Glutamatergic neuron (in vitro differentiated cells): ENCODE measurements around the gene NAA11. TPM values are rescaled to one million over a fixed set of nuclear protein-coding genes. Genes with fewer than 3 reads are reported as not detected.

Experiments
- DNase-seq: peaks from one replicate; pipeline ENCODE4 v3.0.0; 2022
- H3K27ac Mint-ChIP-seq: one replicate; pipeline ENCODE4 v1.8.0; 2020; ENCODE audit warnings: mild to moderate bottlenecking, mixed read lengths, inconsistent platforms; ENCODE audit not compliant: unreplicated experiment
- H3K27me3 Mint-ChIP-seq: one replicate; pipeline ENCODE4 v1.8.0; 2020; ENCODE audit warnings: mild to moderate bottlenecking, moderate library complexity, mixed read lengths, inconsistent platforms; ENCODE audit not compliant: unreplicated experiment
- H3K36me3 Mint-ChIP-seq: one replicate; pipeline ENCODE4 v1.8.0; 2020; ENCODE audit warnings: mild to moderate bottlenecking, mixed read lengths, inconsistent platforms; ENCODE audit not compliant: unreplicated experiment
- H3K4me1 Mint-ChIP-seq: one replicate; pipeline ENCODE4 v1.8.0; 2020; ENCODE audit warnings: mild to moderate bottlenecking, low read depth, mixed read lengths, inconsistent platforms; ENCODE audit not compliant: unreplicated experiment
- H3K4me3 Mint-ChIP-seq: one replicate; pipeline ENCODE4 v1.8.0; 2020; ENCODE audit warnings: mild to moderate bottlenecking, mixed read lengths, inconsistent platforms; ENCODE audit not compliant: unreplicated experiment
- H3K9me3 Mint-ChIP-seq: one replicate; pipeline ENCODE4 v1.8.0; 2020; ENCODE audit warnings: mild to moderate bottlenecking, moderate library complexity, mixed read lengths, inconsistent platforms; ENCODE audit not compliant: unreplicated experiment
- total RNA-seq: library from RNA; stranded (reverse); fragmentation: NEBNext Ultra II Directional; extraction: Animal tissue kit (Norgen Biotek cat#: 25700); gene quantifications from one replicate; pipeline ENCODE4 v1.2.1, GENCODE V29; 2021; ENCODE audit not compliant: unreplicated experiment
- TF ChIP-seq, protein P1 (sequence below): fragments of 200-600 bp; sonication (generic); IDR thresholded peaks from one replicate; pipeline ENCODE4 v1.5.0; 2021; ENCODE audit not compliant: partially characterized antibody, unreplicated experiment

Gene NAA11
- total RNA-seq, 1 donor from 2014 or later: not detected

- Mint-ChIP-seq H3K9me3 (peaks cover 5% of the 10 kb centered on the region), H3K4me3 (no peak overlapping the region), H3K36me3 (no peaks in the 10 kb centered on the region), H3K27me3 (no peaks in the 10 kb centered on the region), H3K27ac (no peak overlapping the region), H3K4me1 (peaks cover 7% of the 10 kb centered on the region)
- TF ChIP-seq, protein P1, sequence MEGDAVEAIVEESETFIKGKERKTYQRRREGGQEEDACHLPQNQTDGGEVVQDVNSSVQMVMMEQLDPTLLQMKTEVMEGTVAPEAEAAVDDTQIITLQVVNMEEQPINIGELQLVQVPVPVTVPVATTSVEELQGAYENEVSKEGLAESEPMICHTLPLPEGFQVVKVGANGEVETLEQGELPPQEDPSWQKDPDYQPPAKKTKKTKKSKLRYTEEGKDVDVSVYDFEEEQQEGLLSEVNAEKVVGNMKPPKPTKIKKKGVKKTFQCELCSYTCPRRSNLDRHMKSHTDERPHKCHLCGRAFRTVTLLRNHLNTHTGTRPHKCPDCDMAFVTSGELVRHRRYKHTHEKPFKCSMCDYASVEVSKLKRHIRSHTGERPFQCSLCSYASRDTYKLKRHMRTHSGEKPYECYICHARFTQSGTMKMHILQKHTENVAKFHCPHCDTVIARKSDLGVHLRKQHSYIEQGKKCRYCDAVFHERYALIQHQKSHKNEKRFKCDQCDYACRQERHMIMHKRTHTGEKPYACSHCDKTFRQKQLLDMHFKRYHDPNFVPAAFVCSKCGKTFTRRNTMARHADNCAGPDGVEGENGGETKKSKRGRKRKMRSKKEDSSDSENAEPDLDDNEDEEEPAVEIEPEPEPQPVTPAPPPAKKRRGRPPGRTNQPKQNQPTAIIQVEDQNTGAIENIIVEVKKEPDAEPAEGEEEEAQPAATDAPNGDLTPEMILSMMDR: no peak
- DNase-seq: no peak
Measured at GRCh38 chr4:79334341-79334740, 8.5 kb upstream of the NAA11 start.

- no peaks in the 10 kb centered on the region for H3K27me3 Mint-ChIP-seq
- H3K27ac Mint-ChIP-seq: no peak overlapping the region
- no peak overlapping the region for H3K4me3 Mint-ChIP-seq
- DNase-seq: no peak
- peaks cover 5% of the 10 kb centered on the region for H3K9me3 Mint-ChIP-seq
- peaks cover 4% of the 10 kb centered on the region for H3K4me1 Mint-ChIP-seq
- TF ChIP-seq, protein P1: no peak
- H3K36me3 Mint-ChIP-seq: no peaks in the 10 kb centered on the region
Measured at GRCh38 chr4:79331126-79331876, 5.4 kb upstream of the NAA11 start.

- TF ChIP-seq, protein P1: no peak
- peaks cover 4% of the 10 kb centered on the region for H3K4me1 Mint-ChIP-seq
- H3K27ac Mint-ChIP-seq: no peak overlapping the region
- no peaks in the 10 kb centered on the region for H3K27me3 Mint-ChIP-seq
- peaks cover 1% of the 10 kb centered on the region for H3K36me3 Mint-ChIP-seq
- no peak for DNase-seq
- no peak overlapping the region for H3K4me3 Mint-ChIP-seq
- peaks cover 5% of the 10 kb centered on the region for H3K9me3 Mint-ChIP-seq
Measured at GRCh38 chr4:79330720-79331119, 4.9 kb upstream of the NAA11 start.

GRCh38 chr4:79325436-79325835, 425 bp downstream of the NAA11 start:
- H3K36me3 Mint-ChIP-seq: peaks cover 7% of the 10 kb centered on the region
- TF ChIP-seq, protein P1: no peak
- no peak for DNase-seq
- H3K4me3 Mint-ChIP-seq: no peak overlapping the region
- peaks cover 2% of the 10 kb centered on the region for H3K9me3 Mint-ChIP-seq
- no peaks in the 10 kb centered on the region for H3K27me3 Mint-ChIP-seq
- no peak overlapping the region for H3K27ac Mint-ChIP-seq
- no peaks in the 10 kb centered on the region for H3K4me1 Mint-ChIP-seq

DNA sequence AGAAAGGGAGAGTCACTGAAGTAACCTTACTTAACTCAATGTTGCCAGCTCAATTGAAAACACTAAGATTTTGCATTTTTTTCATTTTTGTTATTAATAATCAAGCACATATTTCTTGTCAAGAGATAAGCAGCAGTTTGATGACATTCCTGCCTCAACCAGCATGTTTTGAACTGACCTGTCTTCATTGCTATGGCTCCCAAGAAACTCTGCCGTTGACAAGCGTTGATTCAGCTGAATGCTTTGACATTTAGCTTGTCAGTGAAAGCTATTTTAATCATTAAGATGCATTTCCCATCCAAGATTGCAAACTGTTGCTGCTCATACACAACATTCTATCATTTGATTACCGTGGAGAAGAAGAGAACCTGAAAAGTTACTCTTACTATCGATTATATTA, 5.9 kb downstream of the NAA11 start:
- H3K27me3 Mint-ChIP-seq: no peaks in the 10 kb centered on the region
- no peak overlapping the region for H3K4me3 Mint-ChIP-seq
- H3K27ac Mint-ChIP-seq: no peak overlapping the region
- TF ChIP-seq, protein P1: no peak
- no peak for DNase-seq
- H3K36me3 Mint-ChIP-seq: no peaks in the 10 kb centered on the region
- H3K9me3 Mint-ChIP-seq: no peaks in the 10 kb centered on the region
- H3K4me1 Mint-ChIP-seq: peaks cover 18% of the 10 kb centered on the region
